PC-3 (cell line): ENCODE results near the gene OR2V1. TPM values are rescaled to one million over a fixed set of nuclear protein-coding genes. Genes with fewer than 3 reads are reported as not detected.

ENCODE experiments used
- ATAC-seq: fragments of 200-7000 bp; cut with Tn5 transposase; 2 replicates; pipeline ENCODE4 v1.9.1; 2020; ENCODE audit warnings: mild to moderate bottlenecking, moderate library complexity
- BruUV-seq: library from RNA; stranded (reverse); fragments of 400-500 nt; replicated peaks from 2 replicates; lab custom pipeline; 2021; lab: Mats Ljungman, UMichigan
- CTCF ChIA-PET: fragments of 300-600 bp; sonication (Branson Sonifier 250); formaldehyde crosslinking; loops from one replicate; lab custom pipeline; 2022; ENCODE audit warnings: antibody characterized with exemption; lab: Charles Lee
- POLR2A ChIA-PET: fragments of 300-600 bp; sonication (Branson Sonifier 250); formaldehyde crosslinking; loops from one replicate; lab custom pipeline; 2022; ENCODE audit warnings: antibody characterized with exemption; ENCODE audit not compliant: unreplicated experiment; lab: Charles Lee
- DNase-seq: peaks from one replicate; pipeline ENCODE4 v3.0.0-alpha.2; 2015
- H2AFZ ChIP-seq: fragments of 300-600 bp; sonication (generic); 2 replicates; pipeline ENCODE4 v1.6.0; 2016; ENCODE audit warnings: antibody characterized with exemption, low read length
- H3F3A ChIP-seq: fragments of 300-600 bp; sonication (generic); one replicate; pipeline ENCODE4 v1.6.0; 2017; ENCODE audit warnings: antibody characterized with exemption, low read length, control low read depth, mild to moderate bottlenecking; ENCODE audit not compliant: unreplicated experiment
- H3K27ac ChIP-seq: fragments of 300-600 bp; sonication (generic); 2 replicates; pipeline ENCODE4 v1.5.1; 2016; ENCODE audit warnings: mild to moderate bottlenecking, low read length
- H3K27me3 ChIP-seq: fragments of 300-600 bp; sonication (generic); 2 replicates; pipeline ENCODE4 v1.6.1; 2016; ENCODE audit warnings: low read length, mixed read lengths
- H3K36me3 ChIP-seq: fragments of 300-600 bp; sonication (generic); 2 replicates; pipeline ENCODE4 v1.6.1; 2016; ENCODE audit warnings: low read depth, mixed run types, low read length, mixed read lengths
- H3K4me1 ChIP-seq: fragments of 300-600 bp; sonication (generic); 2 replicates; pipeline ENCODE4 v1.5.1; 2016; ENCODE audit warnings: low read length; ENCODE audit not compliant: insufficient read depth
- H3K4me2 ChIP-seq: fragments of 300-600 bp; sonication (generic); 2 replicates; pipeline ENCODE4 v1.6.0; 2016; ENCODE audit warnings: low read length
- H3K4me3 ChIP-seq: fragments of 300-600 bp; sonication (generic); 2 replicates; pipeline ENCODE4 v1.5.1; 2016; ENCODE audit warnings: mild to moderate bottlenecking, low read length, mixed read lengths
- H3K79me2 ChIP-seq: fragments of 300-600 bp; sonication (generic); 2 replicates; pipeline ENCODE4 v1.6.1; 2017; ENCODE audit warnings: low read length, mixed read lengths
- H3K9ac ChIP-seq: fragments of 300-600 bp; sonication (generic); 2 replicates; pipeline ENCODE4 v1.6.0; 2016; ENCODE audit warnings: mild to moderate bottlenecking, low read length
- H3K9me2 ChIP-seq: fragments of 300-600 bp; sonication (generic); replicated peaks from 2 replicates; pipeline ENCODE4 v1.6.1; 2016; ENCODE audit warnings: mixed run types, low read length, mixed read lengths
- H3K9me3 ChIP-seq: fragments of 300-600 bp; sonication (generic); 2 replicates; pipeline ENCODE4 v1.6.1; 2016; ENCODE audit warnings: low read length, mixed read lengths
- H4K20me1 ChIP-seq: fragments of 300-600 bp; sonication (generic); 2 replicates; pipeline ENCODE4 v1.6.1; 2016; ENCODE audit warnings: low read length, mixed read lengths
- CTCF ChIP-seq: fragments of 300-600 bp; sonication (generic); conservative IDR thresholded peaks from 2 replicates; pipeline ENCODE4 v1.5.1; 2017; ENCODE audit warnings: antibody characterized with exemption, low read depth, mild to moderate bottlenecking, low read length
- EZH2 ChIP-seq: fragments of 300-600 bp; sonication (generic); IDR thresholded peaks from one replicate; pipeline ENCODE4 v1.6.1; 2017; ENCODE audit warnings: antibody characterized with exemption, mild to moderate bottlenecking, low read length; ENCODE audit not compliant: unreplicated experiment
- EZH2phosphoT487 ChIP-seq: fragments of 300-600 bp; sonication (generic); IDR thresholded peaks from 2 replicates; pipeline ENCODE4 v1.6.1; 2018; ENCODE audit warnings: mild to moderate bottlenecking, antibody characterized with exemption, low read length, borderline replicate concordance
- intact Hi-C: fragments of 100-400 bp; cut with micrococcal nuclease; formaldehyde crosslinking; loops from 2 replicates; pipeline ENCODE4 v1.9.0; 2023
- total RNA-seq: library from RNA; depleted of rRNA; stranded (reverse); fragments of >200 nt; gene quantifications from 2 replicates; pipeline ENCODE4 v1.2.3, GENCODE V29; 2014

OR2V1 gene
- total RNA-seq, 1 experiment from 2014 or later: not detected

GRCh38 chr5:181168595-181169118 lies 37.7 kb upstream of the OR2V1 start:
- ChIA-PET CTCF (no interaction called here), POLR2A (no interaction called here)
- H3K27me3 ChIP-seq: no peaks in the 10 kb centered on the region
- H3K4me1 ChIP-seq: peaks cover 11% of the 10 kb centered on the region; the same call in 1 of the 2 replicates
- no peaks in the 10 kb centered on the region for H3K79me2 ChIP-seq
- H3K36me3 ChIP-seq: no peaks in the 10 kb centered on the region
- no peaks in the 10 kb centered on the region for H4K20me1 ChIP-seq
- no peak overlapping the region for H3K9ac ChIP-seq
- H3K4me3 ChIP-seq: peak overlapping the region; percentile 19; the same call in 1 of the 2 replicates
- no peaks in the 10 kb centered on the region for H3K9me3 ChIP-seq
- no peaks in the 10 kb centered on the region for H3F3A ChIP-seq
- peak overlapping the region; percentile 59 for H3K4me2 ChIP-seq
- H3K27ac ChIP-seq: no peak overlapping the region
- intact Hi-C loops: no loop called here
- BruUV-seq: no TSS peak
- peak overlapping the region; percentile 51 for H2AFZ ChIP-seq
- H3K9me2 ChIP-seq: no peaks in the 10 kb centered on the region
- no peak for DNase-seq
- TF ChIP-seq EZH2 (no peak), CTCF (no peak), EZH2phosphoT487 (no peak)
- no peak for ATAC-seq

DNA sequence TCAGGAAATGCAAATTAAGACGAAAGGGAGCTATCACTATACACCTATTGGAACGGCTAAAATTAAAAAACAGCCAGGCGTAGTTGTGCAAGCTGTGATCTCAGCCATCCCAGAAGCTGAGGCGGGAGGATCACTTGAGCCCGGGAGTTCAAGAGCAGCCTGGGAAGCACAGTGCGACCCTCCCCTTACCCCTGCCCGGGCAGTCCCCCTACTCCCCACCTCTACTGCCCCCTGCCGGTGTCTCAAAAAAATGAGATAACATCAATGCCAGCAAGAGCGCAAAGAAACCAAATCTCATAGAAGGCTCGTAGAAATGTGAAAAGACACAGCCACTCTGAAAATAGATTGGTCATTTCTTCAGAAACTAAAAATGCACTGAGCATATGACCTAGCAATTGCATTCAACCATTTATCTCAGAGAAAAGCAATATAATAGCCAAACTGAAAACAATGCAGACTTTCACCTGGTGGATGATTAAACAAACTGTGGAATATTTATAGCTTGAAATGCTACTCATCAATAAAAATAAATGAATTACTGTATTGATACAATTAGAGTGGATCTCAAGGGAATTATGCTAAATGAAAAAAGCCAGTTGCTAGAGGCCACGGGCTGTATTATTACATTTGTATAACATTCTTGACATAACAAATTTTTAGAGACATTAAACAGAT lies 37.0 kb upstream of the OR2V1 start:
- TF ChIP-seq EZH2phosphoT487 (no peak), CTCF (peak; percentile 79), EZH2 (no peak)
- H3K4me1 ChIP-seq: peaks cover 11% of the 10 kb centered on the region; the same call in 1 of the 2 replicates
- H3K27ac ChIP-seq: no peak overlapping the region
- H3K36me3 ChIP-seq: no peaks in the 10 kb centered on the region
- H4K20me1 ChIP-seq: no peaks in the 10 kb centered on the region
- H2AFZ ChIP-seq: peak overlapping the region; percentile 51
- no peak overlapping the region for H3K9ac ChIP-seq
- no peaks in the 10 kb centered on the region for H3K9me3 ChIP-seq
- no peaks in the 10 kb centered on the region for H3F3A ChIP-seq
- peak; percentile 27 for ATAC-seq
- ChIA-PET CTCF (interaction anchor here (0.7 kb wide), 1 partner anchor 75 kb away, joined by 5 read pairs; no protein-coding TSS in a partner anchor), POLR2A (interaction anchor here (0.6 kb wide), 1 partner anchor 11 kb away, joined by 3 read pairs; no protein-coding TSS in a partner anchor)
- DNase-seq: peak; percentile 35
- H3K79me2 ChIP-seq: no peaks in the 10 kb centered on the region
- peak overlapping the region; percentile 19 for H3K4me3 ChIP-seq
- no peaks in the 10 kb centered on the region for H3K9me2 ChIP-seq
- BruUV-seq: no TSS peak
- H3K4me2 ChIP-seq: peak overlapping the region; percentile 59
- intact Hi-C loops: no loop called here
- no peaks in the 10 kb centered on the region for H3K27me3 ChIP-seq
